ENCODE results near the gene PRRC2C.

GRCh38 chr1:171470726-171471125 is 14.6 kb upstream of the PRRC2C start:
- TF ChIP-seq PBX3 (IDR thresholded peaks at IDR 0.05) (no peak), RXRA (IDR thresholded peaks at IDR 0.05; ENCODE audit: borderline replicate concordance, low read depth) (no peak), USF2 (IDR thresholded peaks at IDR 0.05; ENCODE audit: borderline replicate concordance, low read depth, low read length) (no peak), EZH2phosphoT487 (IDR thresholded peaks at IDR 0.05; ENCODE audit: borderline replicate concordance, low read depth) (no peak), CHD2 (IDR thresholded peaks at IDR 0.05; ENCODE audit: low read length, partially characterized antibody) (no peak), CTCF (IDR thresholded peaks at IDR 0.05) (no peak), GATA2 (CRISPR knock-in tag; IDR thresholded peaks at IDR 0.05) (no peak), SIN3A (IDR thresholded peaks at IDR 0.05; ENCODE audit: borderline replicate concordance, low read depth, low read length) (no peak), TCF12 (IDR thresholded peaks at IDR 0.05) (no peak), NFIC (IDR thresholded peaks at IDR 0.05; ENCODE audit: borderline replicate concordance) (no peak), POLR2AphosphoS5 (IDR thresholded peaks at IDR 0.05; ENCODE audit: low read depth, low read length) (no peak), MXI1 (IDR thresholded peaks at IDR 0.05; ENCODE audit: low read depth, low read length) (no peak)

Data from SK-N-SH (cell line).